WTC11 (cell line): Measurements from ENCODE around the gene LNX1. TPM values are rescaled to one million over a fixed set of nuclear protein-coding genes. Genes with fewer than 3 reads are reported as not detected.

Experiments
- ATAC-seq: fragments of 200-7000 bp; cut with Tn5 transposase; 2 replicates; pipeline ENCODE4 v1.10.0; 2021; ENCODE audit warnings: mild to moderate bottlenecking, moderate library complexity
- CTCF ChIA-PET: fragments of 300-600 bp; sonication (Branson Sonifier 250); formaldehyde crosslinking; loops from one replicate; lab custom pipeline; 2021; ENCODE audit warnings: antibody characterized with exemption; lab: Charles Lee
- POLR2A ChIA-PET: fragments of 350-600 bp; sonication (Branson Sonifier 250); formaldehyde crosslinking; loops from one replicate; lab custom pipeline; 2021; ENCODE audit warnings: antibody characterized with exemption; lab: Charles Lee
- DNase-seq: peaks from one replicate; pipeline ENCODE4 v3.0.0; 2021; ENCODE audit warnings: low spot score
- H3K27ac Mint-ChIP-seq: 2 replicates; pipeline ENCODE4 v1.8.0; 2021; ENCODE audit warnings: mixed read lengths
- H3K27me3 Mint-ChIP-seq: 2 replicates; pipeline ENCODE4 v1.8.0; 2021; ENCODE audit warnings: low read depth, mild to moderate bottlenecking, moderate library complexity, mixed read lengths
- H3K36me3 Mint-ChIP-seq: 2 replicates; pipeline ENCODE4 v1.8.0; 2021; ENCODE audit warnings: mixed read lengths
- H3K4me1 Mint-ChIP-seq: 2 replicates; pipeline ENCODE4 v1.8.0; 2022; ENCODE audit warnings: mixed read lengths
- H3K4me3 Mint-ChIP-seq: 2 replicates; pipeline ENCODE4 v1.8.0; 2021; ENCODE audit warnings: mild to moderate bottlenecking, moderate library complexity, mixed read lengths
- H3K9me3 Mint-ChIP-seq: 2 replicates; pipeline ENCODE4 v1.8.0; 2021; ENCODE audit warnings: mixed read lengths
- ATF2 ChIP-seq: sonication (generic); formaldehyde crosslinking; IDR thresholded peaks from 2 replicates; pipeline ENCODE4 v1.8.1; 2022; ENCODE audit warnings: low read depth, missing genetic modification reagents, borderline replicate concordance
- ATF6 ChIP-seq: sonication (generic); formaldehyde crosslinking; IDR thresholded peaks from 2 replicates; pipeline ENCODE4 v1.8.1; 2023; ENCODE audit warnings: mild to moderate bottlenecking, missing genetic modification reagents
- CREB1 ChIP-seq: sonication (generic); formaldehyde crosslinking; IDR thresholded peaks from 2 replicates; pipeline ENCODE4 v1.8.0; 2023; ENCODE audit warnings: mild to moderate bottlenecking, missing genetic modification reagents
- FOXJ3 ChIP-seq: sonication (generic); formaldehyde crosslinking; IDR thresholded peaks from 2 replicates; pipeline ENCODE4 v1.9.0; 2021; ENCODE audit warnings: missing genetic modification reagents, mild to moderate bottlenecking, borderline replicate concordance
- JAZF1 ChIP-seq: fragments of 250-450 bp; sonication (Bioruptor Pico); IDR thresholded peaks from 2 replicates; pipeline ENCODE4 v1.9.0; 2021; ENCODE audit warnings: moderate library complexity, mild to moderate bottlenecking, inconsistent platforms
- KAT7 ChIP-seq: sonication (generic); formaldehyde crosslinking; IDR thresholded peaks from 2 replicates; pipeline ENCODE4 v1.8.1; 2023; ENCODE audit warnings: missing genetic modification reagents, mild to moderate bottlenecking, borderline replicate concordance
- NFATC4 ChIP-seq: fragments of 250-450 bp; sonication (Bioruptor Pico); IDR thresholded peaks from 2 replicates; pipeline ENCODE4 v1.9.0; 2021; ENCODE audit warnings: mild to moderate bottlenecking
- NR2C2 ChIP-seq: sonication (generic); formaldehyde crosslinking; IDR thresholded peaks from 2 replicates; pipeline ENCODE4 v1.8.0; 2022; ENCODE audit warnings: mild to moderate bottlenecking, missing genetic modification reagents
- RORB ChIP-seq: fragments of 250-450 bp; sonication (Bioruptor Pico); IDR thresholded peaks from 2 replicates; pipeline ENCODE4 v1.9.0; 2021; ENCODE audit warnings: mild to moderate bottlenecking
- TEAD4 ChIP-seq: sonication (generic); formaldehyde crosslinking; IDR thresholded peaks from 2 replicates; pipeline ENCODE4 v1.8.0; 2022; ENCODE audit warnings: mild to moderate bottlenecking, missing genetic modification reagents
- total RNA-seq: library from RNA; stranded (reverse); gene quantifications from 3 replicates; pipeline ENCODE4 v1.2.3, GENCODE V29; 2021
- TF ChIP-seq, protein P1 (sequence below): fragments of 250-450 bp; sonication (Bioruptor Pico); IDR thresholded peaks from 2 replicates; pipeline ENCODE4 v1.9.0; 2021; ENCODE audit warnings: mild to moderate bottlenecking
- TF ChIP-seq, protein P2 (sequence below): sonication (generic); formaldehyde crosslinking; IDR thresholded peaks from 2 replicates; pipeline ENCODE4 v1.8.1; 2023; ENCODE audit warnings: mild to moderate bottlenecking, missing genetic modification reagents
- TF ChIP-seq, protein P3 (sequence below): sonication (generic); formaldehyde crosslinking; IDR thresholded peaks from 2 replicates; pipeline ENCODE4 v1.8.1; 2023; ENCODE audit warnings: mild to moderate bottlenecking, missing genetic modification reagents, moderate library complexity
- TF ChIP-seq, protein P4 (sequence below): sonication (generic); formaldehyde crosslinking; IDR thresholded peaks from 2 replicates; pipeline ENCODE4 v1.8.1; 2022; ENCODE audit warnings: mild to moderate bottlenecking, missing genetic modification reagents, moderate library complexity, borderline replicate concordance

The LNX1 gene
- total RNA-seq, 1 experiment from 2014 or later, result 5.9 TPM

DNA sequence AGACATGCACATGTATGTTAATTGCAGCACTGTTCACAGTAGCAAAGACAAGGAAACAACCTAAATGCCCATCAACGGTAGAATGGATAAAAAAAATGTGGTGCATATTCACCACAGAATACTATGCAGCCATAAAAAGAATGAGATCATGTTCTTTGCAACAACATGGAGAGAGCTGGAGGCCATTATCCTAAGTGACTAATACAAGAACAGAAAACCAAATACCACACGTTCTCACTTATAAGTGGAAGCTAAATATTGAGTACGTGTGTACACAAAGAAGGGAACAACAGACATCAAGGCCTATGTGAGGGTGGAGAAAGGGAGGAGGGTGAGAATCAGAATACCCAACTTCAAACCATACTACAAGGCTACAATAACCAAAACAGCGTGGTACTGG, 17.4 kb upstream of the LNX1 start (continued):
- TF ChIP-seq, protein P1, sequence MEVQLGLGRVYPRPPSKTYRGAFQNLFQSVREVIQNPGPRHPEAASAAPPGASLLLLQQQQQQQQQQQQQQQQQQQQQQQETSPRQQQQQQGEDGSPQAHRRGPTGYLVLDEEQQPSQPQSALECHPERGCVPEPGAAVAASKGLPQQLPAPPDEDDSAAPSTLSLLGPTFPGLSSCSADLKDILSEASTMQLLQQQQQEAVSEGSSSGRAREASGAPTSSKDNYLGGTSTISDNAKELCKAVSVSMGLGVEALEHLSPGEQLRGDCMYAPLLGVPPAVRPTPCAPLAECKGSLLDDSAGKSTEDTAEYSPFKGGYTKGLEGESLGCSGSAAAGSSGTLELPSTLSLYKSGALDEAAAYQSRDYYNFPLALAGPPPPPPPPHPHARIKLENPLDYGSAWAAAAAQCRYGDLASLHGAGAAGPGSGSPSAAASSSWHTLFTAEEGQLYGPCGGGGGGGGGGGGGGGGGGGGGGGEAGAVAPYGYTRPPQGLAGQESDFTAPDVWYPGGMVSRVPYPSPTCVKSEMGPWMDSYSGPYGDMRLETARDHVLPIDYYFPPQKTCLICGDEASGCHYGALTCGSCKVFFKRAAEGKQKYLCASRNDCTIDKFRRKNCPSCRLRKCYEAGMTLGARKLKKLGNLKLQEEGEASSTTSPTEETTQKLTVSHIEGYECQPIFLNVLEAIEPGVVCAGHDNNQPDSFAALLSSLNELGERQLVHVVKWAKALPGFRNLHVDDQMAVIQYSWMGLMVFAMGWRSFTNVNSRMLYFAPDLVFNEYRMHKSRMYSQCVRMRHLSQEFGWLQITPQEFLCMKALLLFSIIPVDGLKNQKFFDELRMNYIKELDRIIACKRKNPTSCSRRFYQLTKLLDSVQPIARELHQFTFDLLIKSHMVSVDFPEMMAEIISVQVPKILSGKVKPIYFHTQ, result no peak

GRCh38 chr4:53608242-53608641, 17.0 kb upstream of the LNX1 start:
- Mint-ChIP-seq H3K27me3 (no peaks in the 10 kb centered on the region; the same call in 1 of the 2 replicates), H3K36me3 (no peaks in the 10 kb centered on the region)
- no peak for DNase-seq
- TF ChIP-seq CREB1 (no peak), FOXJ3 (CRISPR knock-in tag) (no peak), RORB (CRISPR knock-in tag) (no peak), KAT7 (CRISPR knock-in tag) (no peak), NR2C2 (CRISPR knock-in tag) (no peak), NFATC4 (CRISPR knock-in tag) (no peak), JAZF1 (no peak)
- TF ChIP-seq, protein P2, sequence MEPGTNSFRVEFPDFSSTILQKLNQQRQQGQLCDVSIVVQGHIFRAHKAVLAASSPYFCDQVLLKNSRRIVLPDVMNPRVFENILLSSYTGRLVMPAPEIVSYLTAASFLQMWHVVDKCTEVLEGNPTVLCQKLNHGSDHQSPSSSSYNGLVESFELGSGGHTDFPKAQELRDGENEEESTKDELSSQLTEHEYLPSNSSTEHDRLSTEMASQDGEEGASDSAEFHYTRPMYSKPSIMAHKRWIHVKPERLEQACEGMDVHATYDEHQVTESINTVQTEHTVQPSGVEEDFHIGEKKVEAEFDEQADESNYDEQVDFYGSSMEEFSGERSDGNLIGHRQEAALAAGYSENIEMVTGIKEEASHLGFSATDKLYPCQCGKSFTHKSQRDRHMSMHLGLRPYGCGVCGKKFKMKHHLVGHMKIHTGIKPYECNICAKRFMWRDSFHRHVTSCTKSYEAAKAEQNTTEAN (CRISPR knock-in tag), result no peak
- TF ChIP-seq, protein P3, sequence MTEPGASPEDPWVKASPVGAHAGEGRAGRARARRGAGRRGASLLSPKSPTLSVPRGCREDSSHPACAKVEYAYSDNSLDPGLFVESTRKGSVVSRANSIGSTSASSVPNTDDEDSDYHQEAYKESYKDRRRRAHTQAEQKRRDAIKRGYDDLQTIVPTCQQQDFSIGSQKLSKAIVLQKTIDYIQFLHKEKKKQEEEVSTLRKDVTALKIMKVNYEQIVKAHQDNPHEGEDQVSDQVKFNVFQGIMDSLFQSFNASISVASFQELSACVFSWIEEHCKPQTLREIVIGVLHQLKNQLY (CRISPR knock-in tag), result no peak
- TF ChIP-seq, all 79 proteins: peak for 0
- POLR2A ChIA-PET, result no interaction called here
- CTCF ChIA-PET, result no interaction called here
- H3K4me1 Mint-ChIP-seq, result no peaks in the 10 kb centered on the region
- no peak for ATAC-seq
- H3K9me3 Mint-ChIP-seq, result peaks cover 17% of the 10 kb centered on the region
- no peak overlapping the region for H3K27ac Mint-ChIP-seq
- no peak overlapping the region for H3K4me3 Mint-ChIP-seq

GRCh38 chr4:53605783-53606182, 14.5 kb upstream of the LNX1 start:
- H3K4me1 Mint-ChIP-seq, result peaks cover 7% of the 10 kb centered on the region
- H3K27me3 Mint-ChIP-seq, result no peaks in the 10 kb centered on the region; the same call in 1 of the 2 replicates
- no peak overlapping the region for H3K27ac Mint-ChIP-seq
- CTCF ChIA-PET, result no interaction called here
- ATAC-seq (no peak), DNase-seq (no peak)
- H3K4me3 Mint-ChIP-seq, result no peak overlapping the region
- TF ChIP-seq ATF6 (CRISPR knock-in tag), result no peak
- TF ChIP-seq ATF2 (CRISPR knock-in tag), result no peak
- TF ChIP-seq, protein P4, sequence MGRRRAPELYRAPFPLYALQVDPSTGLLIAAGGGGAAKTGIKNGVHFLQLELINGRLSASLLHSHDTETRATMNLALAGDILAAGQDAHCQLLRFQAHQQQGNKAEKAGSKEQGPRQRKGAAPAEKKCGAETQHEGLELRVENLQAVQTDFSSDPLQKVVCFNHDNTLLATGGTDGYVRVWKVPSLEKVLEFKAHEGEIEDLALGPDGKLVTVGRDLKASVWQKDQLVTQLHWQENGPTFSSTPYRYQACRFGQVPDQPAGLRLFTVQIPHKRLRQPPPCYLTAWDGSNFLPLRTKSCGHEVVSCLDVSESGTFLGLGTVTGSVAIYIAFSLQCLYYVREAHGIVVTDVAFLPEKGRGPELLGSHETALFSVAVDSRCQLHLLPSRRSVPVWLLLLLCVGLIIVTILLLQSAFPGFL (CRISPR knock-in tag), result no peak
- TF ChIP-seq TEAD4 (CRISPR knock-in tag), result no peak
- POLR2A ChIA-PET, result no interaction called here
- peaks cover 12% of the 10 kb centered on the region for H3K9me3 Mint-ChIP-seq
- H3K36me3 Mint-ChIP-seq, result no peaks in the 10 kb centered on the region
